Astrocyte (in vitro differentiated cells and primary cell): ENCODE measurements around the gene KRTAP1-4.
"Not testable (repeated sequence)": the region's sequence is repeated elsewhere in the genome, so short reads cannot be mapped to it uniquely, and the experiment has no call there.

Experiments used
- EZH2 ChIP-seq: IDR thresholded peaks from 2 replicates; pipeline ENCODE4 v1.6.1; 2012; ENCODE audit warnings: mild to moderate bottlenecking, low read length, inconsistent platforms; ENCODE audit not compliant: insufficient read depth
- TF ChIP-seq, protein P1 (sequence below): IDR thresholded peaks from 2 replicates; pipeline ENCODE4 v1.5.1; 2011; ENCODE audit warnings: low read depth, mild to moderate bottlenecking, inconsistent platforms, low read length, moderate library complexity; ENCODE audit not compliant: insufficient read depth

DNA sequence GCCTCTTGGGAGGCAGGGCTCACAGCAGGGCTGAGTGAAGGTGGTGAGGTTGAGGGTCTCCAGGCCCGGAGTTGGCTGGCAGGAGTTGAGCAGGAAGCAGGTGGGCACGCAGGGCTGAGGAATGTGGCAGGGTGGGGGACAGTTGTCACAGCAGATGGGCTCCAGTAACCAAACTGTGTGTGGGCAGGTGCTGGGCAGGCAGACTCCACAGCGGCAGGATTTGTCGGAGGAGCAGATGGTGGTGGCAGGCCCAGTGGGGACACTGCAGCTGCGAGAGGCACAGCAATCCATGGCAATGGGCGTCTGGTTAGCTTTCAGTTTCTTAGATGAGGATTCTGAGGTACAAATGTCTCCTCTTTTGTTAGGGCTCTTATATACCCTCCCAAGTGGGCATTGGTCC lies 30.4 kb downstream of the KRTAP1-4 start, which contains the start of gene KRTAP3-2:
- TF ChIP-seq, protein P1, sequence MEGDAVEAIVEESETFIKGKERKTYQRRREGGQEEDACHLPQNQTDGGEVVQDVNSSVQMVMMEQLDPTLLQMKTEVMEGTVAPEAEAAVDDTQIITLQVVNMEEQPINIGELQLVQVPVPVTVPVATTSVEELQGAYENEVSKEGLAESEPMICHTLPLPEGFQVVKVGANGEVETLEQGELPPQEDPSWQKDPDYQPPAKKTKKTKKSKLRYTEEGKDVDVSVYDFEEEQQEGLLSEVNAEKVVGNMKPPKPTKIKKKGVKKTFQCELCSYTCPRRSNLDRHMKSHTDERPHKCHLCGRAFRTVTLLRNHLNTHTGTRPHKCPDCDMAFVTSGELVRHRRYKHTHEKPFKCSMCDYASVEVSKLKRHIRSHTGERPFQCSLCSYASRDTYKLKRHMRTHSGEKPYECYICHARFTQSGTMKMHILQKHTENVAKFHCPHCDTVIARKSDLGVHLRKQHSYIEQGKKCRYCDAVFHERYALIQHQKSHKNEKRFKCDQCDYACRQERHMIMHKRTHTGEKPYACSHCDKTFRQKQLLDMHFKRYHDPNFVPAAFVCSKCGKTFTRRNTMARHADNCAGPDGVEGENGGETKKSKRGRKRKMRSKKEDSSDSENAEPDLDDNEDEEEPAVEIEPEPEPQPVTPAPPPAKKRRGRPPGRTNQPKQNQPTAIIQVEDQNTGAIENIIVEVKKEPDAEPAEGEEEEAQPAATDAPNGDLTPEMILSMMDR = not testable (repeated sequence)
- not testable (repeated sequence) for TF ChIP-seq EZH2
